Colonic mucosa (tissue), 4 donors: Measurements from ENCODE around the gene SENP5. TPM values are rescaled to one million over a fixed set of nuclear protein-coding genes. Genes with fewer than 3 reads are reported as not detected.

Experiments
- DNase-seq: peaks from one replicate; pipeline ENCODE4 v3.0.0-alpha.2; 2020
- H3K27ac ChIP-seq: fragments of 200-600 bp; one replicate; pipeline ENCODE4 v1.8.0; 2021
- H3K27me3 ChIP-seq: fragments of 200-600 bp; one replicate; pipeline ENCODE4 v1.8.0; 2021
- H3K36me3 ChIP-seq: fragments of 200-600 bp; one replicate; pipeline ENCODE4 v1.8.0; 2021
- H3K4me1 ChIP-seq: fragments of 200-600 bp; one replicate; pipeline ENCODE4 v1.8.0; 2021; ENCODE audit warnings: mild to moderate bottlenecking
- H3K4me3 ChIP-seq: fragments of 200-600 bp; one replicate; pipeline ENCODE4 v1.8.0; 2021
- H3K9ac ChIP-seq, 2 donors: one replicate each; pipeline ENCODE4 v1.7.0; 2013; ENCODE audit warnings: control low read depth in 2 of 2, low read depth in 2 of 2, low read length in 2 of 2
- H3K9me3 ChIP-seq: fragments of 200-600 bp; one replicate; pipeline ENCODE4 v1.8.0; 2021
- CTCF ChIP-seq: fragments of 200-600 bp; IDR thresholded peaks from one replicate; pipeline ENCODE4 v1.8.0; 2022; ENCODE audit warnings: antibody characterized with exemption, mild to moderate bottlenecking
- intact Hi-C: fragments of 100-400 bp; cut with DNase I; formaldehyde crosslinking; loops from one replicate; pipeline ENCODE4 v1.14.1; 2022
- total RNA-seq, 2 donors: library from RNA; stranded (reverse); fragmentation: NEBNext Ultra II Directional in 1 of 2; extraction: Animal tissue kit (Norgen Biotek cat#: 25700) in 1 of 2; gene quantifications; one replicate each; pipeline ENCODE4 v1.2.1, GENCODE V29; 2021
- donor health status: healthy.
- donor health status: DM: no; HTN: no; CAD: no.
- donor health status: DM: no; HTN: no; CAD: no.

Gene SENP5
- total RNA-seq, 2 donors from 2014 or later: 22.0 to 25.0 TPM

GRCh38 chr3:196951371-196951770 is 83.7 kb downstream of the SENP5 start:
- no peaks in the 10 kb centered on the region for H3K27me3 ChIP-seq
- no peak overlapping the region for H3K4me3 ChIP-seq
- no peaks in the 10 kb centered on the region for H3K9me3 ChIP-seq
- no peak overlapping the region for H3K9ac ChIP-seq
- H3K36me3 ChIP-seq: no peaks in the 10 kb centered on the region
- H3K4me1 ChIP-seq: no peaks in the 10 kb centered on the region
- no peak overlapping the region for H3K27ac ChIP-seq
- TF ChIP-seq CTCF: no peak
- no peak for DNase-seq
- intact Hi-C loops: no loop called here

GRCh38 chr3:196954832-196955231 is 87.1 kb downstream of the SENP5 start:
- DNase-seq: no peak
- intact Hi-C loops: no loop called here

GRCh38 chr3:196962108-196962929 is 94.6 kb downstream of the SENP5 start:
- peak; percentile 67 for DNase-seq
- H3K9ac ChIP-seq: no peak overlapping the region

More at GRCh38 chr3:196954832-196955231, 87.1 kb downstream of the SENP5 start:
- H3K9me3 ChIP-seq: no peaks in the 10 kb centered on the region
- no peak overlapping the region for H3K27ac ChIP-seq
- no peaks in the 10 kb centered on the region for H3K36me3 ChIP-seq
- no peak for TF ChIP-seq CTCF
- no peak overlapping the region for H3K4me3 ChIP-seq
- no peaks in the 10 kb centered on the region for H3K4me1 ChIP-seq
- H3K9ac ChIP-seq: no peak overlapping the region
- no peaks in the 10 kb centered on the region for H3K27me3 ChIP-seq

GRCh38 chr3:196962930-196963630 is 95.4 kb downstream of the SENP5 start:
- H3K4me1 ChIP-seq: peaks cover 13% of the 10 kb centered on the region
- peak overlapping the region; percentile 93 for H3K27ac ChIP-seq
- no peaks in the 10 kb centered on the region for H3K9me3 ChIP-seq
- TF ChIP-seq CTCF: no peak
- H3K9ac ChIP-seq: peak overlapping the region in 1 of 2 donors; percentile 23
- H3K36me3 ChIP-seq: no peaks in the 10 kb centered on the region
- no peaks in the 10 kb centered on the region for H3K27me3 ChIP-seq
- intact Hi-C loops: no loop called here
- peak; percentile 9 for DNase-seq
- H3K4me3 ChIP-seq: no peak overlapping the region

More at GRCh38 chr3:196962108-196962929, 94.6 kb downstream of the SENP5 start:
- intact Hi-C loops: no loop called here
- H3K9me3 ChIP-seq: no peaks in the 10 kb centered on the region
- H3K4me3 ChIP-seq: no peak overlapping the region
- H3K4me1 ChIP-seq: peaks cover 10% of the 10 kb centered on the region
- H3K27ac ChIP-seq: peak overlapping the region; percentile 93
- H3K27me3 ChIP-seq: no peaks in the 10 kb centered on the region
- no peaks in the 10 kb centered on the region for H3K36me3 ChIP-seq
- TF ChIP-seq CTCF: no peak

- no peak for TF ChIP-seq CTCF
- Histone ChIP-seq H3K9ac (peak overlapping the region in 1 of 2 donors; percentile 23), H3K27ac (peak overlapping the region; percentile 93), H3K9me3 (no peaks in the 10 kb centered on the region), H3K36me3 (no peaks in the 10 kb centered on the region), H3K27me3 (no peaks in the 10 kb centered on the region), H3K4me3 (no peak overlapping the region), H3K4me1 (peaks cover 13% of the 10 kb centered on the region)
- intact Hi-C loops: no loop called here
- no peak for DNase-seq
Measured at GRCh38 chr3:196963631-196963953, 95.9 kb downstream of the SENP5 start.
